Liver (tissue), 3 donors: ENCODE measurements around the gene TSPAN16.

ENCODE experiments used
- FOXA1 ChIP-seq: IDR thresholded peaks from 2 replicates; pipeline ENCODE4 v1.6.1; 2016; ENCODE audit warnings: antibody characterized with exemption
- HNF4A ChIP-seq, 2 donors: conservative IDR thresholded peaks; 2 replicates each; pipeline ENCODE4 v1.6.1; 2016; ENCODE audit warnings: antibody characterized with exemption in 2 of 2, mild to moderate bottlenecking in 2 of 2
- HNF4G ChIP-seq: IDR thresholded peaks from 2 replicates; pipeline ENCODE4 v1.6.1; 2016; ENCODE audit warnings: antibody characterized with exemption
- RAD21 ChIP-seq, 2 donors: IDR thresholded peaks; 2 replicates each; pipeline ENCODE4 v1.6.1; 2016; ENCODE audit warnings: antibody characterized with exemption in 2 of 2, mild to moderate bottlenecking in 2 of 2
- SP1 ChIP-seq: IDR thresholded peaks from 2 replicates; pipeline ENCODE4 v1.6.1; 2018; ENCODE audit warnings: antibody characterized with exemption, mild to moderate bottlenecking
- TAF1 ChIP-seq: conservative IDR thresholded peaks from 2 replicates; pipeline ENCODE4 v1.6.1; 2016; ENCODE audit warnings: antibody characterized with exemption, mild to moderate bottlenecking
- TF ChIP-seq, protein P1 (sequence below): IDR thresholded peaks from 2 replicates; pipeline ENCODE4 v1.6.1; 2016; ENCODE audit warnings: antibody characterized with exemption
- TF ChIP-seq, protein P2 (sequence below): fragments of 150-350 bp; IDR thresholded peaks from 2 replicates; pipeline ENCODE4 v1.5.1; 2017; ENCODE audit warnings: improper control_type of control experiment, low read depth, low read length; ENCODE audit not compliant: missing input control
- TF ChIP-seq, protein P3 (sequence below): IDR thresholded peaks from 2 replicates; pipeline ENCODE4 v1.6.1; 2016; ENCODE audit warnings: antibody characterized with exemption
- TF ChIP-seq, protein P4 (sequence below): IDR thresholded peaks from 2 replicates; pipeline ENCODE4 v1.6.1; 2016; ENCODE audit warnings: antibody characterized with exemption, mild to moderate bottlenecking
- donor health status: healthy.
- donor health status: healthy.

DNA sequence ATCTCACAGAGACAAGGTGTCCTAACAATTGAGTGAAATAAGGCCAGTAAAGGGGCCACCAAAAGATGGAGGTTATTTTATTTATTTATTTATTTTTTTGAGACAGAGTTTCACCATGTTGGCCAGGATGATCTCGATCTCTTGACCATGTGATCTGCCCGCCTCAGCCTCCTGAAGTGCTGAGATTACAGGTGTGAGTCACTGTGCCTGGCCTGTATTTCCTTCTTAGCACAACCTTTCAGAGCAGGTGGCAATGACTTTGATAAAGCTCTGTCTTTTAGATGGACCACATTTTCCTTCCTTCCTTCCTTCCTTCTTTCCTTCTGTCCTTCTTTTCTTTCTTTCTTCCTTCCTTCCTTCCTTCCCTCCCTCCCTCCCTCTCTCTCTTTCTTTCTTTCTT lies 22.7 kb upstream of the TSPAN16 start:
- no peak for TF ChIP-seq SP1
- TF ChIP-seq, protein P1, sequence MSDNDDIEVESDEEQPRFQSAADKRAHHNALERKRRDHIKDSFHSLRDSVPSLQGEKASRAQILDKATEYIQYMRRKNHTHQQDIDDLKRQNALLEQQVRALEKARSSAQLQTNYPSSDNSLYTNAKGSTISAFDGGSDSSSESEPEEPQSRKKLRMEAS, result no peak
- TF ChIP-seq, protein P2, sequence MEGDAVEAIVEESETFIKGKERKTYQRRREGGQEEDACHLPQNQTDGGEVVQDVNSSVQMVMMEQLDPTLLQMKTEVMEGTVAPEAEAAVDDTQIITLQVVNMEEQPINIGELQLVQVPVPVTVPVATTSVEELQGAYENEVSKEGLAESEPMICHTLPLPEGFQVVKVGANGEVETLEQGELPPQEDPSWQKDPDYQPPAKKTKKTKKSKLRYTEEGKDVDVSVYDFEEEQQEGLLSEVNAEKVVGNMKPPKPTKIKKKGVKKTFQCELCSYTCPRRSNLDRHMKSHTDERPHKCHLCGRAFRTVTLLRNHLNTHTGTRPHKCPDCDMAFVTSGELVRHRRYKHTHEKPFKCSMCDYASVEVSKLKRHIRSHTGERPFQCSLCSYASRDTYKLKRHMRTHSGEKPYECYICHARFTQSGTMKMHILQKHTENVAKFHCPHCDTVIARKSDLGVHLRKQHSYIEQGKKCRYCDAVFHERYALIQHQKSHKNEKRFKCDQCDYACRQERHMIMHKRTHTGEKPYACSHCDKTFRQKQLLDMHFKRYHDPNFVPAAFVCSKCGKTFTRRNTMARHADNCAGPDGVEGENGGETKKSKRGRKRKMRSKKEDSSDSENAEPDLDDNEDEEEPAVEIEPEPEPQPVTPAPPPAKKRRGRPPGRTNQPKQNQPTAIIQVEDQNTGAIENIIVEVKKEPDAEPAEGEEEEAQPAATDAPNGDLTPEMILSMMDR, result no peak
- TF ChIP-seq FOXA1, result no peak
- TF ChIP-seq, protein P3, sequence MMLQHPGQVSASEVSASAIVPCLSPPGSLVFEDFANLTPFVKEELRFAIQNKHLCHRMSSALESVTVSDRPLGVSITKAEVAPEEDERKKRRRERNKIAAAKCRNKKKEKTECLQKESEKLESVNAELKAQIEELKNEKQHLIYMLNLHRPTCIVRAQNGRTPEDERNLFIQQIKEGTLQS, result no peak
- TF ChIP-seq RAD21 (IDR thresholded peaks at IDR 0.05), result no peak
- TF ChIP-seq HNF4G, result no peak
- TF ChIP-seq TAF1, result no peak
- TF ChIP-seq, protein P4, sequence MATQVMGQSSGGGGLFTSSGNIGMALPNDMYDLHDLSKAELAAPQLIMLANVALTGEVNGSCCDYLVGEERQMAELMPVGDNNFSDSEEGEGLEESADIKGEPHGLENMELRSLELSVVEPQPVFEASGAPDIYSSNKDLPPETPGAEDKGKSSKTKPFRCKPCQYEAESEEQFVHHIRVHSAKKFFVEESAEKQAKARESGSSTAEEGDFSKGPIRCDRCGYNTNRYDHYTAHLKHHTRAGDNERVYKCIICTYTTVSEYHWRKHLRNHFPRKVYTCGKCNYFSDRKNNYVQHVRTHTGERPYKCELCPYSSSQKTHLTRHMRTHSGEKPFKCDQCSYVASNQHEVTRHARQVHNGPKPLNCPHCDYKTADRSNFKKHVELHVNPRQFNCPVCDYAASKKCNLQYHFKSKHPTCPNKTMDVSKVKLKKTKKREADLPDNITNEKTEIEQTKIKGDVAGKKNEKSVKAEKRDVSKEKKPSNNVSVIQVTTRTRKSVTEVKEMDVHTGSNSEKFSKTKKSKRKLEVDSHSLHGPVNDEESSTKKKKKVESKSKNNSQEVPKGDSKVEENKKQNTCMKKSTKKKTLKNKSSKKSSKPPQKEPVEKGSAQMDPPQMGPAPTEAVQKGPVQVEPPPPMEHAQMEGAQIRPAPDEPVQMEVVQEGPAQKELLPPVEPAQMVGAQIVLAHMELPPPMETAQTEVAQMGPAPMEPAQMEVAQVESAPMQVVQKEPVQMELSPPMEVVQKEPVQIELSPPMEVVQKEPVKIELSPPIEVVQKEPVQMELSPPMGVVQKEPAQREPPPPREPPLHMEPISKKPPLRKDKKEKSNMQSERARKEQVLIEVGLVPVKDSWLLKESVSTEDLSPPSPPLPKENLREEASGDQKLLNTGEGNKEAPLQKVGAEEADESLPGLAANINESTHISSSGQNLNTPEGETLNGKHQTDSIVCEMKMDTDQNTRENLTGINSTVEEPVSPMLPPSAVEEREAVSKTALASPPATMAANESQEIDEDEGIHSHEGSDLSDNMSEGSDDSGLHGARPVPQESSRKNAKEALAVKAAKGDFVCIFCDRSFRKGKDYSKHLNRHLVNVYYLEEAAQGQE, result no peak
- no peak for TF ChIP-seq HNF4A (conservative IDR thresholded peaks at IDR 0.05)
